Kidney tubule cell (primary cell): ENCODE results near the gene IGF1.
"Not testable (repeated sequence)": the region's sequence is repeated elsewhere in the genome, so short reads cannot be mapped to it uniquely, and the experiment has no call there.

Source experiments
- DNase-seq: peaks from one replicate; pipeline ENCODE4 v3.0.0-alpha.2; 2018; ENCODE audit warnings: low spot score

The IGF1 gene

GRCh38 chr12:102461501-102461900 is 18.9 kb downstream of the IGF1 start:
- DNase-seq: no peak

GRCh38 chr12:102459314-102459713 is 21.0 kb downstream of the IGF1 start:
- no peak for DNase-seq

GRCh38 chr12:102454808-102455760 is 25.3 kb downstream of the IGF1 start:
- DNase-seq: no peak

GRCh38 chr12:102454330-102454729 is 26.0 kb downstream of the IGF1 start:
- no peak for DNase-seq

- DNase-seq: no peak
These were observed 27.8 kb downstream of the IGF1 start for GRCh38 chr12:102452605-102453004.

- DNase-seq: not testable (repeated sequence)
These were observed 31.3 kb downstream of the IGF1 start for GRCh38 chr12:102449018-102449417.

- DNase-seq: not testable (repeated sequence)
These were observed 32.9 kb downstream of the IGF1 start for GRCh38 chr12:102447426-102447825.

GRCh38 chr12:102444707-102445106 is 35.7 kb downstream of the IGF1 start:
- DNase-seq: no peak

GRCh38 chr12:102444093-102444492 is 36.3 kb downstream of the IGF1 start:
- DNase-seq: no peak

GRCh38 chr12:102441077-102441596 is 39.2 kb downstream of the IGF1 start:
- DNase-seq: no peak

- no peak for DNase-seq
These were observed 40.6 kb downstream of the IGF1 start for GRCh38 chr12:102439426-102440405.

GRCh38 chr12:102438827-102439210 is 41.5 kb downstream of the IGF1 start:
- DNase-seq: no peak

- DNase-seq: no peak
These were observed 42.1 kb downstream of the IGF1 start for GRCh38 chr12:102438047-102438826.

- DNase-seq: no peak
These were observed 42.9 kb downstream of the IGF1 start for GRCh38 chr12:102437511-102437910.

- DNase-seq: no peak
These were observed 43.5 kb downstream of the IGF1 start for GRCh38 chr12:102436867-102437266.

GRCh38 chr12:102435827-102436436 is 44.4 kb downstream of the IGF1 start:
- no peak for DNase-seq

GRCh38 chr12:102433304-102433703 is 47.1 kb downstream of the IGF1 start:
- no peak for DNase-seq

GRCh38 chr12:102430661-102431060 is 49.7 kb downstream of the IGF1 start:
- DNase-seq: no peak

- no peak for DNase-seq
These were observed 50.9 kb downstream of the IGF1 start for GRCh38 chr12:102429211-102430154.

GRCh38 chr12:102427543-102427941 is 52.8 kb downstream of the IGF1 start:
- DNase-seq: no peak
